Mucosa of descending colon (tissue), 3 donors: ENCODE measurements around the gene NXF1. TPM values are rescaled to one million over a fixed set of nuclear protein-coding genes. Genes with fewer than 3 reads are reported as not detected.

Experiments
- ATAC-seq: fragments of 200-7000 bp; cut with Tn5 transposase; one replicate; pipeline ENCODE4 v1.9.1; 2020; ENCODE audit warnings: mild to moderate bottlenecking, moderate library complexity
- DNase-seq, 3 donors: peaks; one replicate each; pipeline ENCODE4 v3.0.0-alpha.2; 2020
- H3K36me3 ChIP-seq: fragments of 200-600 bp; one replicate; pipeline ENCODE4 v1.8.0; 2021; ENCODE audit warnings: low read depth, mild to moderate bottlenecking
- H3K4me1 ChIP-seq: fragments of 200-600 bp; one replicate; pipeline ENCODE4 v1.8.0; 2021; ENCODE audit warnings: low read depth, mild to moderate bottlenecking
- H3K4me3 ChIP-seq: fragments of 200-600 bp; one replicate; pipeline ENCODE4 v1.8.0; 2021; ENCODE audit warnings: mild to moderate bottlenecking
- H3K9me3 ChIP-seq: fragments of 200-600 bp; one replicate; pipeline ENCODE4 v1.8.0; 2021; ENCODE audit warnings: mild to moderate bottlenecking
- CTCF ChIP-seq: fragments of 200-600 bp; IDR thresholded peaks from one replicate; pipeline ENCODE4 v1.8.0; 2022; ENCODE audit warnings: antibody characterized with exemption, mild to moderate bottlenecking
- intact Hi-C, 2 donors: fragments of 100-400 bp; cut with DNase I in 1 of 2; cut with micrococcal nuclease in 1 of 2; formaldehyde crosslinking; loops; one replicate each; pipeline versions ENCODE4 v1.11.0 to v1.11.1; 2022; cut with DNase I, micrococcal nuclease
- total RNA-seq, 3 donors: library from RNA; stranded (reverse); fragmentation: NEBNext Ultra II Directional in 2 of 3; extraction: Animal tissue kit (Norgen Biotek cat#: 25700) in 2 of 3; gene quantifications; one replicate each; pipeline versions ENCODE4 v1.2.1 to v1.2.4, GENCODE V29; 2021 to 2023
- donor health status: DM: no; HTN: no; CAD: no; lungs with moderate emphysema.
- donor health status: DM: no; HTN: no; CAD: no.
- donor health status: DM: no; HTN: yes; CAD: no.

The NXF1 gene
- total RNA-seq, 3 donors from 2014 or later, result 46.7 to 103 (median 55.0) TPM

- no peak for TF ChIP-seq CTCF
- Histone ChIP-seq H3K9me3 (no peaks in the 10 kb centered on the region), H3K4me3 (no peak overlapping the region), H3K4me1 (peaks cover 15% of the 10 kb centered on the region), H3K36me3 (peaks cover 3% of the 10 kb centered on the region)
- intact Hi-C loops, result loop anchor here in 1 of 2 donors (5.0 kb wide), 1 partner anchor 68 kb away; no protein-coding TSS in a partner anchor
- DNase-seq (peak in 1 of 3 donors; percentile 24), ATAC-seq (no peak)
Measured at GRCh38 chr11:62794201-62794775, 11.0 kb downstream of the NXF1 start.

- peak; percentile 24 to 57 (median 54) for DNase-seq
- Histone ChIP-seq H3K9me3 (no peaks in the 10 kb centered on the region), H3K4me3 (peak overlapping the region; percentile 82), H3K36me3 (peaks cover 3% of the 10 kb centered on the region), H3K4me1 (peaks cover 29% of the 10 kb centered on the region)
- ATAC-seq, result no peak
- TF ChIP-seq CTCF, result no peak
- intact Hi-C loops, result loop anchor here in 1 of 2 donors (5.0 kb wide), 1 partner anchor 70 kb away; no protein-coding TSS in a partner anchor
Measured at GRCh38 chr11:62792202-62792575, 13.1 kb downstream of the NXF1 start.

- DNase-seq (peak; percentile 93 to 94 (median 93)), ATAC-seq (peak; percentile 84)
- H3K9me3 ChIP-seq, result no peaks in the 10 kb centered on the region
- peak within 1 kb of the TSS; percentile 82 for H3K4me3 ChIP-seq
- H3K36me3 ChIP-seq, result peaks cover 3% of the 10 kb centered on the region
- intact Hi-C loops, result loop anchor here in 1 of 2 donors (5.0 kb wide), 1 partner anchor 71 kb away; no protein-coding TSS in a partner anchor
- H3K4me1 ChIP-seq, result peaks cover 29% of the 10 kb centered on the region
- no peak for TF ChIP-seq CTCF
Measured at GRCh38 chr11:62791501-62792201, 13.6 kb downstream of the NXF1 start, which contains the start of gene TMEM223. TSS of gene TMEM223 (minus strand) at chr11:62792006. CDS start at chr11:62791994, 12 bp downstream.

GRCh38 chr11:62789576-62789975 is 15.7 kb downstream of the NXF1 start:
- DNase-seq (no peak), ATAC-seq (no peak)
- Histone ChIP-seq H3K9me3 (no peaks in the 10 kb centered on the region), H3K4me3 (no peak overlapping the region), H3K36me3 (peaks cover 3% of the 10 kb centered on the region), H3K4me1 (peaks cover 38% of the 10 kb centered on the region)
- no peak for TF ChIP-seq CTCF
- intact Hi-C loops, result no loop called here

- no peak for TF ChIP-seq CTCF
- Histone ChIP-seq H3K9me3 (no peaks in the 10 kb centered on the region), H3K4me1 (peaks cover 38% of the 10 kb centered on the region), H3K4me3 (no peak overlapping the region), H3K36me3 (peaks cover 3% of the 10 kb centered on the region)
- ATAC-seq (no peak), DNase-seq (peak in 1 of 3 donors; percentile 28)
- intact Hi-C loops, result no loop called here
Measured at GRCh38 chr11:62788991-62789390, 16.2 kb downstream of the NXF1 start.
